ENCODE results near the gene ABCB4.

GRCh38 chr7:87448388-87448787, 27.1 kb downstream of the ABCB4 start:
- TF ChIP-seq, protein P1, sequence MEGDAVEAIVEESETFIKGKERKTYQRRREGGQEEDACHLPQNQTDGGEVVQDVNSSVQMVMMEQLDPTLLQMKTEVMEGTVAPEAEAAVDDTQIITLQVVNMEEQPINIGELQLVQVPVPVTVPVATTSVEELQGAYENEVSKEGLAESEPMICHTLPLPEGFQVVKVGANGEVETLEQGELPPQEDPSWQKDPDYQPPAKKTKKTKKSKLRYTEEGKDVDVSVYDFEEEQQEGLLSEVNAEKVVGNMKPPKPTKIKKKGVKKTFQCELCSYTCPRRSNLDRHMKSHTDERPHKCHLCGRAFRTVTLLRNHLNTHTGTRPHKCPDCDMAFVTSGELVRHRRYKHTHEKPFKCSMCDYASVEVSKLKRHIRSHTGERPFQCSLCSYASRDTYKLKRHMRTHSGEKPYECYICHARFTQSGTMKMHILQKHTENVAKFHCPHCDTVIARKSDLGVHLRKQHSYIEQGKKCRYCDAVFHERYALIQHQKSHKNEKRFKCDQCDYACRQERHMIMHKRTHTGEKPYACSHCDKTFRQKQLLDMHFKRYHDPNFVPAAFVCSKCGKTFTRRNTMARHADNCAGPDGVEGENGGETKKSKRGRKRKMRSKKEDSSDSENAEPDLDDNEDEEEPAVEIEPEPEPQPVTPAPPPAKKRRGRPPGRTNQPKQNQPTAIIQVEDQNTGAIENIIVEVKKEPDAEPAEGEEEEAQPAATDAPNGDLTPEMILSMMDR (conservative IDR thresholded peaks at IDR 0.05; ENCODE audit: low read length) = no peak
- no peak for TF ChIP-seq EZH2phosphoT487 (IDR thresholded peaks at IDR 0.05; ENCODE audit: borderline replicate concordance, low read depth, low read length)
